ENCODE data around the gene IL1RAP.
A peak's percentile ranks its signal among the peaks of the same experiment; 100 is the strongest.
"Not testable (repeated sequence)": the region's sequence is repeated elsewhere in the genome, so short reads cannot be mapped to it uniquely, and the experiment has no call there.

IL1RAP gene, protein sequence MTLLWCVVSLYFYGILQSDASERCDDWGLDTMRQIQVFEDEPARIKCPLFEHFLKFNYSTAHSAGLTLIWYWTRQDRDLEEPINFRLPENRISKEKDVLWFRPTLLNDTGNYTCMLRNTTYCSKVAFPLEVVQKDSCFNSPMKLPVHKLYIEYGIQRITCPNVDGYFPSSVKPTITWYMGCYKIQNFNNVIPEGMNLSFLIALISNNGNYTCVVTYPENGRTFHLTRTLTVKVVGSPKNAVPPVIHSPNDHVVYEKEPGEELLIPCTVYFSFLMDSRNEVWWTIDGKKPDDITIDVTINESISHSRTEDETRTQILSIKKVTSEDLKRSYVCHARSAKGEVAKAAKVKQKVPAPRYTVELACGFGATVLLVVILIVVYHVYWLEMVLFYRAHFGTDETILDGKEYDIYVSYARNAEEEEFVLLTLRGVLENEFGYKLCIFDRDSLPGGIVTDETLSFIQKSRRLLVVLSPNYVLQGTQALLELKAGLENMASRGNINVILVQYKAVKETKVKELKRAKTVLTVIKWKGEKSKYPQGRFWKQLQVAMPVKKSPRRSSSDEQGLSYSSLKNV

GRCh38 chr3:190513409-190514370 lies at the start of gene IL1RAP:
IL1RAP (plus strand) TSS chr3:190514085; CDS start chr3:190564290, 50,205 bp downstream.
- DNase-seq (ENCODE audit: low read depth): peak; percentile 79

- DNase-seq (ENCODE audit: low read depth): no peak
Measured at GRCh38 chr3:190467922-190468321, 46.0 kb upstream of the IL1RAP start.

GRCh38 chr3:190473261-190473660 lies 40.6 kb upstream of the IL1RAP start:
- DNase-seq (ENCODE audit: low read depth): not testable (repeated sequence)

- DNase-seq (ENCODE audit: low read depth): no peak
Measured at GRCh38 chr3:190481779-190482178, 32.1 kb upstream of the IL1RAP start.

DNA sequence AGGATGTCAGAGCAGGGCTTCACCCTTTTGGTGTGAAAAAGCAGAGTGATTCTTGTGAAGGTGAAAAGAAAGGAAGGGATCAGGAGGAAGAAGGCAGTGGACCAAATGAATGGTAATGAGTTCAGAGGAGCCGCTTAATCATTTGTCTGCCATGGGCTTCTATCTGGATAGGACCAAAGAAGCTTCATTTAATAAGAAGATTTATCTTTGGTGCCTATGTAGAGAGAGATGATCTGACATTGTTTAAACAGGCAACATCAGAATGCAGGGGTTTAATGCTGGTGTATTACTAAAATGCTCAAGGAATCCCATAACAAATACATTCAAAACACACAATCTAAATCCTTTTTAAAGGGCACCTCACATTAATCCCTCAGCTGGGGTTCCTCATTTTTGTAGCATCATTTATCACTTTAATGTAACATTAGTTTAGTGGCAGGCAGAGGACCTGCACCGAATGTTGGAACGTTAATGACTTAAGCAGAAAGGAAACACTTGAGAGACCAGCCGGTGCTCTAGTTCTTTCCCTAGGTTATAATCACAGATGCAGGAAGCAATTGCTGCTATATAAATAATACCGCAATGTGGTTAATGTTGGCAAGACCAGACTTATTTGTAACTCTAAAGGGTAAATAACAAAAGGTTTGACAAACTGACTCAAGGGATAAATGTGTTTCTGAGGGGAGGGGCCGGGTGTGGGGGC lies 27.9 kb upstream of the IL1RAP start:
- DNase-seq (ENCODE audit: low read depth): no peak

DNA sequence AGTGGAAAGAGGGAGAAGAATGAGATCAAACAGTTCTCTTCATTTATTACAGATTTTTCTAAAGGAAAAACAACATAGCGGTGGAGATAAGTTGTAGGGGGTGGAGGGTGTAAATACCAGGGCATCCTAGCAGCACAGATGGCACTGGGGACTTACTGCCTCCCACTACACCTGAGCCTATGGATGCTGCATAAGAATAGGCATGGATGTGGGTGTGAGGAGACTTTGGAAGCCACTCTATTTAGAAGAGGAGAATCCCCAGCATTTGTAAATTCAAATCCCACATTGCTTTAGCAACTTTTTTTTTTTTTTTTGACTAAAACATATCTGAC lies 27.4 kb upstream of the IL1RAP start:
- no peak for DNase-seq (ENCODE audit: low read depth)

GRCh38 chr3:190486908-190487607 lies 26.8 kb upstream of the IL1RAP start:
- no peak for DNase-seq (ENCODE audit: low read depth)

DNA sequence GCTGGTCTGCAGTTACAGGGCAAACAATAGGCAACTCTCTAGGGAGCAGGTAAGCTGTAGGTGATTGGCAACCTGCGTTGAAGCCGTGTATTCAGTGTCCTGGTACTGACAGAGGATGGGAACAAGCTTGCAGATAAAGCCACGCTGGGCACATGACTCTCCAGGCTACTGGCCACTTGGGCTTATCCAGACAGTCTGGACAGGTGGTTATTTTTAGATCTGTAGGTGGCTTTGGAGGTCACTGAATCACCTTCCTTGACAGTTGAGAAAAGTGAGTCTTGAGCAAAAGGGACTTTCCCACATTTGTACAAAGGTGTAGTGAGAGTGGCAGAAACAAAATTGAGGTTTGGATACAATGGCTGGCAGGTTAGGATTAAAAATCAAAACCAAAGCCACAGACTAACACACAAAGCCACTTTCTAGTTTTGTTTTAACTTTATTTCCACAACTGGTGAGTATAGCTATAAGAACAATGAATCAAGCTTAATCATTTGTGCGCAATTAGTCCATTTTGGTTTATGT lies 22.3 kb upstream of the IL1RAP start:
- no peak for DNase-seq (ENCODE audit: low read depth)

DNA sequence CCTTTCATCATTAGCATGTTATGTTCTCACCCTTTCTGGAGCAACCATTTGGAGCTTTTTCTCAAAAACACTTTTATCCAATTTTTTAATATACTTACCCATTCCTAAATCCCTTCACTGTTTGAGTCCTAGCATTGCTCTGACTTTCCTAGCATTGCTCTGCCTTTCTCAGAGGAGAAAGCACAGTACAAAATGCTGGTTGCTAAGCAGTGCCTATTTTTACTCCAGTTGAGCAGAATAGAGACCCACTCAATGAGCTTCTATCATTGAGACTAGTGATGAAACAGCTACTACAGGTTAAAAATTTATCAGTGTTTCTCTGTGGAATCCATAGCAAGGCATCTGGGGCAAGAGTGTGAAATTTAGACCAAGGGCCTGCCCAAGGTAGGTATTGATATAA lies 21.8 kb upstream of the IL1RAP start:
- DNase-seq (ENCODE audit: low read depth): no peak

DNA sequence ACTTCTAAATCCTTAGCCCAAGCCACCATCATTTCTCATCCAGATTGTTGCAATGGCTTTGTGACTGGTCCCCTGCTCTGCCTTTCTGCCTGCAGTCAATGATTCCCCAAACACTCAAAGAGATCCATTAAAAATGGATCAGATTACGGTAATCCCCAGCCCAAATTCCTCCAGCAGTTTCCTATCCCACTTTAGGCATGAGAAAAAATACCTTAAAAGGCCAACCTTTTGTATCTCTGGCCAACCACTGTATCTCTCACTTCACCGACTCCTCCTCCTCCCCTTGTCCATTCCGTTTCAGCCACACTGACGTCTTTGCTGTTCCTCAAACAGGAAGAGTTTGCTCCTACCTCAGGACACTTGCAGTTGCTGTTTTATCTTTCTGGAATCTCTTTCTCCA lies 20.9 kb upstream of the IL1RAP start:
- DNase-seq (ENCODE audit: low read depth): no peak

DNA sequence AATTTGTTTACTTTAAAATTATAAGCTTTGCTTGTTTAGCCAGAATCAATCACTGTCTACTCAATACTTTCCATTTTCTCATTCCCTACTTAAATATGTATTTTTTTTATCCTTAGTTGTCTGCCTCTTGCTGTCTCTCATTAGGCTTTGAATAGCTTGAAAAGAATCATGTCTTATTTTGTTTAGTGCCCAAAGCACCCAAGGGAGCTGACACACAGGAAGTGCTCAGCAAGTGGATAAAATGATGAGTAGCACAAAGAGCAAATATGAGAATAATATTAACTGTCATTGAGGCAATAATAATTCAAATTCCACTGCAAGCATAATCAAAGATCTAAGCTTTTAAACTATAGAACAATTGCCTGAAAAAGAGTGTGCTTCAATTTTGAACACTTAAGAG lies 19.0 kb upstream of the IL1RAP start:
- no peak for DNase-seq (ENCODE audit: low read depth)

- DNase-seq (ENCODE audit: low read depth): no peak
Measured at GRCh38 chr3:190495354-190495753, 18.5 kb upstream of the IL1RAP start.

- DNase-seq (ENCODE audit: low read depth): no peak
Measured at GRCh38 chr3:190495796-190496195, 18.1 kb upstream of the IL1RAP start.

DNA sequence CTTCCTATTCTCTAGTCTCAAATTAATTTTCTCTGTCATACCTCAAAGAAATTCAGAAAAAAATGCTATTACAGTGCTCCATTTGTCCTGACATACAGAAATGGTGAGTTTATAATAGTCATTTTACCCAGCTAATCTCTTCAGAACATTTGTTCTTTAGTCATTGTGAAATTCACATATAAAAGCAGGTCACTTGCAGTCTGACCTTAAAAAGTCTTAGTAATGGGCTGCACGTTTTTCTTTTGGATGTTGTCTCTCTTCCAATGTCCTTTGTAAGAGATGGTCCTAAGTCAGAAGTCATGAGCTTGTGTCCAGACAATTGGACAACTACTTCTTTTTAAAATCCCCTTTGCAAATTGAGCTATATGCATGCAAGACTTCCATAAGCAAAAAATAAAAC lies 17.0 kb upstream of the IL1RAP start:
- no peak for DNase-seq (ENCODE audit: low read depth)

DNA sequence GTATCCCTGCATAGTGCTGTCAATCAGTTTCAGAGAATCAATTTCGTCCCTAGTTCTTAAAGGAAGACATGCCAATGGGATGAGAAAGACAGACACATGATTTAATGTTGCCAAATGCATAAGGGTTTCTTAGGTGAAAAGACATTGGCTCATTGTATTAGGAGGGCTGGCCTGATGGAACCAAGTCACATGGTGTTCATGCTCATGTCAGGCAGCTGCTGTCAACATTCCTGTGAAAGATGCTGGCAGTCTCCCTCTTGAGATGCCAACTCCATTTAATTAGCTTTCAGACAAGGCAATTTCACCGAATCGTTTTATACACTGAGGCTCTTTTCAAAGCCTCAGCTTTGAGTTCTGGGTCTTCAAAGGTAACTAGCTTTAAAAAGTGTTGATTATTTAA lies 16.1 kb upstream of the IL1RAP start:
- DNase-seq (ENCODE audit: low read depth): no peak

- DNase-seq (ENCODE audit: low read depth): no peak
Measured at GRCh38 chr3:190498293-190498692, 15.6 kb upstream of the IL1RAP start.

GRCh38 chr3:190499122-190499521 lies 14.8 kb upstream of the IL1RAP start:
- no peak for DNase-seq (ENCODE audit: low read depth)

DNA sequence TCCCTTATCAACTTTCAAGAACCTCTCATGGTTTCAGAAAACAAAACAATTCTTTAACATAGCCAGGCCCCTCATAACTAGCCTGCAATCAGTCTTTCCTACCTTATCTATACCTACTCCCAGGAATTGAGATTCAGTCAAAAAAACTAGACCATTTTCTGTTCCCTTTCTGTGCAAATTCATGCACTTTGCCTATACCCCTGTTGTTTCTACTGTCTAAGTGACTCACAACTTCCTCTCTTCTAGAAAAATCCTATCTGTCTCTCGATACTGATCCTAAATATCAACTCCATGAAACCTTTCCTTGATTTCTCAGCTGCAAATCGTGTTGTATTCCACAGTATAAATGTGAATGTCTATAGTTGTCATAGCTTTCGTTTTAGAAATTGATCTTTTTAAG lies 10.9 kb upstream of the IL1RAP start:
- no peak for DNase-seq (ENCODE audit: low read depth)

DNA sequence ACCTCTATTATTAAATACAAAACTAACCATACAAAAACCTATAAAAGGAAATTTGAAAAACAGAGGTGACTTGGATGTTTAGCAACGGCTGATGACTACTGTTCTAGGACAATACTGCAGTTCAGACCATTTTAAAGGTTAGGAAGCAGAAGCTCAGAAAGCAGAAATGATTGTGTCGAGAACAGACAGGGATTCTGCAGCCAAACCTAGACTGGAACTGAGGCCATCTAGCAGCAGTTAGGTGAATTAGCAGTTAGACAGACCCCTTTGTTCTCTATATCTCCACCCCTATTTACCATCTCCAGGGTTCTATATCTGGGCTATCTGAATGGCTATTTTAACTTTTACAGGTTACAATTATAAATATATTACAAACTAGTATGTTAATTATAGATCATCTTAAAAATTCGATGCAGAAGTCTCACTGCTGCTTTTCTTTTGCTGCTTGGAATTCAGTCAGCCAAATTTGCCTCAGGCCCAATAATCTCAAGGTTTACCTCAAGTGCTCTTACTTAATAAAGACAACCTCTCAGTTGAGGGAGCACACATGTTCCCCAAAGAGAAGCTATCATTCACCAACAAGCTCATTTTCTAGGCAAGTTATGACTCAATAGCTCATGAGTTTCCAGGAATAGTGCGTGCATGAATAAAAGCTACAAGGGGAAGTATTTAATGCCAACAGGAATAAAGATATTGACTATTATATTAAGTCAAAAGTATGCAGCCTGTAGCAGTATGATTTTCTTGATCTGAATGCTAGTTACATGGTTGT lies 9.3 kb upstream of the IL1RAP start:
- no peak for DNase-seq (ENCODE audit: low read depth)

DNA sequence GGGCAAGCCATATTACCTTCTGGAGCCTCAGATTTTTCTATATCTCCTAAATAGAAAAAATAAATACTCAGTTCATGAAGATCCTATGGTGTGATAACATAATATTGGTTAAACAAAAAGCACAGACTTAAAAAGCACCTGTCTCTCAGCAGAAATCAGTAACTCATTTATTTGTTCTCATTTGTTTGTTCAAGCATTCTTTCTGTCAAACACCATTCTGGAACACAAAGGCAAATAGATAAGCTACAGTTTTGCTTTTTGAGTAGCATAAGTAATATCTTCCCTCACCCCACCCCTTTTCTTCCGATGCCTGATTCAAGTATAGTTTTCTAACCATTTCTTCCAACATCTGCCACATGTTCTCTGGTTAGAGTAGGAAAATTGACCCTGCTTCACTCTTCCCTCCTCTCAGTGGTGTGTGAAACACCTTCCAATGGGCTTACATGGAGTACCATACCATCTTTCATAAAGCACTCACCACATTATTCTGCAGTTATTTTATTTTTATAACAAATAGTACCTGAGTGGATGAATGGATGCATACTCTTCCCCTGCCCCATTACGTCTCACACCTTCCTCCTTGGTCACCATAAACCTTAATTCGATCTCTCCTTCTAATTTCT lies 8.4 kb upstream of the IL1RAP start:
- DNase-seq (ENCODE audit: low read depth): no peak
